ENCODE data around the gene PCSK4. TPM values are rescaled to one million over a fixed set of nuclear protein-coding genes. Genes with fewer than 3 reads are reported as not detected.

Gene PCSK4
- total RNA-seq, 1 donor from 2014 or later = 3.2 TPM

- no peaks in the 10 kb centered on the region for H3K4me1 Mint-ChIP-seq (ENCODE audit: unreplicated experiment)
- H3K36me3 Mint-ChIP-seq (ENCODE audit: unreplicated experiment) = no peaks in the 10 kb centered on the region
- H3K9me3 Mint-ChIP-seq (ENCODE audit: unreplicated experiment) = no peaks in the 10 kb centered on the region
- no peak overlapping the region for H3K4me3 Mint-ChIP-seq (ENCODE audit: unreplicated experiment)
- peaks cover 2% of the 10 kb centered on the region for H3K27me3 Mint-ChIP-seq (ENCODE audit: unreplicated experiment)
- no peak for DNase-seq (ENCODE audit: extremely low spot score, unreplicated experiment)
- no peak for TF ChIP-seq CTCF (IDR thresholded peaks at IDR 0.05)
- H3K27ac Mint-ChIP-seq (ENCODE audit: unreplicated experiment) = no peak overlapping the region
These were observed 29.8 kb downstream of the PCSK4 start for GRCh38 chr19:1460033-1460995.

GRCh38 chr19:1459479-1459878, 30.7 kb downstream of the PCSK4 start:
- Mint-ChIP-seq H3K4me3 (ENCODE audit: unreplicated experiment) (no peak overlapping the region), H3K27ac (ENCODE audit: unreplicated experiment) (no peak overlapping the region), H3K4me1 (ENCODE audit: unreplicated experiment) (no peaks in the 10 kb centered on the region), H3K36me3 (ENCODE audit: unreplicated experiment) (no peaks in the 10 kb centered on the region), H3K27me3 (ENCODE audit: unreplicated experiment) (peaks cover 2% of the 10 kb centered on the region), H3K9me3 (ENCODE audit: unreplicated experiment) (no peaks in the 10 kb centered on the region)
- TF ChIP-seq CTCF (IDR thresholded peaks at IDR 0.05) = no peak
- no peak for DNase-seq (ENCODE audit: extremely low spot score, unreplicated experiment)

- DNase-seq (ENCODE audit: extremely low spot score, unreplicated experiment) = no peak
- Mint-ChIP-seq H3K36me3 (ENCODE audit: unreplicated experiment) (no peaks in the 10 kb centered on the region), H3K9me3 (ENCODE audit: unreplicated experiment) (no peaks in the 10 kb centered on the region), H3K4me1 (ENCODE audit: unreplicated experiment) (peaks cover 1% of the 10 kb centered on the region), H3K27me3 (ENCODE audit: unreplicated experiment) (peaks cover 8% of the 10 kb centered on the region), H3K4me3 (ENCODE audit: unreplicated experiment) (no peak overlapping the region), H3K27ac (ENCODE audit: unreplicated experiment) (no peak overlapping the region)
- no peak for TF ChIP-seq CTCF (IDR thresholded peaks at IDR 0.05)
These were observed 32.3 kb downstream of the PCSK4 start for GRCh38 chr19:1457892-1458291.

- Mint-ChIP-seq H3K4me3 (ENCODE audit: unreplicated experiment) (no peak overlapping the region), H3K36me3 (ENCODE audit: unreplicated experiment) (no peaks in the 10 kb centered on the region), H3K9me3 (ENCODE audit: unreplicated experiment) (no peaks in the 10 kb centered on the region), H3K27me3 (ENCODE audit: unreplicated experiment) (peaks cover 10% of the 10 kb centered on the region), H3K27ac (ENCODE audit: unreplicated experiment) (no peak overlapping the region), H3K4me1 (ENCODE audit: unreplicated experiment) (peaks cover 2% of the 10 kb centered on the region)
- no peak for DNase-seq (ENCODE audit: extremely low spot score, unreplicated experiment)
- TF ChIP-seq CTCF (IDR thresholded peaks at IDR 0.05) = no peak
These were observed 33.0 kb downstream of the PCSK4 start for GRCh38 chr19:1457031-1457739.
